Activated CD4-positive, alpha-beta T cell treated with anti-CD3 and anti-CD28 coated beads, Interleukin-10, Interleukin-2, amounts not matched to agents 100 ng/mL and 50 ng/mL, durations not matched to agents 16 hours and 8 hours (primary cell): ENCODE data around the gene KRT84.

Experiments used
- DNase-seq: peaks from one replicate; pipeline ENCODE4 v3.0.0-alpha.2; 2020

The KRT84 gene

GRCh38 chr12:52385226-52385702 lies at the start of gene KRT84:
TSS of gene KRT84 (minus strand) at chr12:52385652. CDS start at chr12:52385585, 67 bp downstream.
- DNase-seq: no peak

- DNase-seq: no peak
Measured at GRCh38 chr12:52434760-52435530, 49.5 kb upstream of the KRT84 start.

- no peak for DNase-seq
Measured at GRCh38 chr12:52434081-52434733, 48.8 kb upstream of the KRT84 start, which contains the start of gene KRT75. TSS of gene KRT75 (minus strand) at chr12:52434371. CDS start at chr12:52434304, 67 bp downstream.

GRCh38 chr12:52433501-52434080 lies 48.1 kb upstream of the KRT84 start:
- DNase-seq: no peak

GRCh38 chr12:52432559-52433207 lies 47.2 kb upstream of the KRT84 start:
- no peak for DNase-seq

- DNase-seq: no peak
Measured at GRCh38 chr12:52428121-52428520, 42.7 kb upstream of the KRT84 start.

GRCh38 chr12:52427083-52427482 lies 41.6 kb upstream of the KRT84 start:
- no peak for DNase-seq

- DNase-seq: no peak
Measured at GRCh38 chr12:52426034-52426433, 40.6 kb upstream of the KRT84 start.

- DNase-seq: no peak
Measured at GRCh38 chr12:52425466-52425865, 40.0 kb upstream of the KRT84 start.

- no peak for DNase-seq
Measured at GRCh38 chr12:52423661-52424500, 38.4 kb upstream of the KRT84 start.

- DNase-seq: no peak
Measured at GRCh38 chr12:52423035-52423434, 37.6 kb upstream of the KRT84 start.

- DNase-seq: no peak
Measured at GRCh38 chr12:52419656-52420055, 34.2 kb upstream of the KRT84 start.

GRCh38 chr12:52418576-52419110 lies 33.2 kb upstream of the KRT84 start:
- no peak for DNase-seq

GRCh38 chr12:52417740-52418139 lies 32.3 kb upstream of the KRT84 start:
- DNase-seq: no peak

GRCh38 chr12:52416795-52417194 lies 31.3 kb upstream of the KRT84 start:
- no peak for DNase-seq

GRCh38 chr12:52415870-52416750 lies 30.7 kb upstream of the KRT84 start:
- no peak for DNase-seq

- DNase-seq: no peak
Measured at GRCh38 chr12:52414936-52415335, 29.5 kb upstream of the KRT84 start.

- DNase-seq: no peak
Measured at GRCh38 chr12:52413782-52414345, 28.4 kb upstream of the KRT84 start.

GRCh38 chr12:52413202-52413601 lies 27.8 kb upstream of the KRT84 start:
- DNase-seq: no peak

GRCh38 chr12:52411815-52412214 lies 26.4 kb upstream of the KRT84 start:
- no peak for DNase-seq
